Measurements from ENCODE around the gene IL36B.

GRCh38 chr2:112980537-112980936 is 72.1 kb downstream of the IL36B start:
- TF ChIP-seq CTCF (IDR thresholded peaks at IDR 0.05) (no peak), POLR2A (IDR thresholded peaks at IDR 0.05) (no peak)
